HL-60 (cell line): Measurements from ENCODE around the gene JAKMIP1.

ENCODE experiments used
- DNase-seq, 2 experiments: peaks; one replicate each; pipeline ENCODE4 v3.0.0-alpha.2; 2010 to 2020; ENCODE audit warnings: low read depth in 1 of 2, low spot score in 1 of 2
- H3K27ac ChIP-seq: fragments of 250-450 bp; sonication (Bioruptor Pico); replicated peaks from 2 replicates; pipeline ENCODE4 v1.5.1; 2020; ENCODE audit warnings: mild to moderate bottlenecking, moderate library complexity
- H3K27me3 ChIP-seq: fragments of 250-450 bp; sonication (Bioruptor Pico); 2 replicates; pipeline ENCODE4 v1.5.1; 2021; ENCODE audit warnings: mild to moderate bottlenecking, moderate library complexity; ENCODE audit not compliant: insufficient read depth, poor library complexity, severe bottlenecking
- H3K4me3 ChIP-seq: replicated peaks from 2 replicates; pipeline ENCODE4 v1.5.1; 2011; ENCODE audit warnings: mild to moderate bottlenecking, control low read depth, low read length; ENCODE audit not compliant: insufficient read depth
- CTCF ChIP-seq: IDR thresholded peaks from one replicate; pipeline ENCODE4 v1.5.1; 2011; ENCODE audit warnings: low read length, control low read depth, inconsistent platforms; ENCODE audit not compliant: insufficient read depth
- GABPA ChIP-seq: IDR thresholded peaks from 2 replicates; pipeline ENCODE4 v1.6.1; 2012; ENCODE audit warnings: low read depth
- POLR2AphosphoS5 ChIP-seq: IDR thresholded peaks from 2 replicates; pipeline ENCODE4 v1.6.1; 2012; ENCODE audit warnings: low read depth
- REST ChIP-seq: IDR thresholded peaks from 2 replicates; pipeline ENCODE4 v1.6.1; 2012; ENCODE audit warnings: low read depth; ENCODE audit not compliant: insufficient replicate concordance
- SPI1 ChIP-seq: IDR thresholded peaks from 2 replicates; pipeline ENCODE4 v1.6.1; 2012; ENCODE audit warnings: low read depth, mild to moderate bottlenecking, borderline replicate concordance

Gene JAKMIP1

GRCh38 chr4:6233929-6234328 is 33.6 kb upstream of the JAKMIP1 start:
- H3K27me3 ChIP-seq = no peaks in the 10 kb centered on the region
- no peak for DNase-seq
- TF ChIP-seq REST (no peak), SPI1 (no peak), CTCF (no peak), GABPA (no peak), POLR2AphosphoS5 (no peak)
- no peak overlapping the region for H3K27ac ChIP-seq
- no peak overlapping the region for H3K4me3 ChIP-seq

- no peaks in the 10 kb centered on the region for H3K27me3 ChIP-seq
- no peak overlapping the region for H3K4me3 ChIP-seq
- no peak for TF ChIP-seq POLR2AphosphoS5
- no peak for TF ChIP-seq CTCF
- no peak for TF ChIP-seq REST
- TF ChIP-seq SPI1 = no peak
- no peak for TF ChIP-seq GABPA
- DNase-seq = no peak
- H3K27ac ChIP-seq = no peak overlapping the region
Measured at GRCh38 chr4:6232836-6233785, 32.8 kb upstream of the JAKMIP1 start.

GRCh38 chr4:6231663-6232165 is 31.4 kb upstream of the JAKMIP1 start:
- H3K4me3 ChIP-seq = no peak overlapping the region
- H3K27ac ChIP-seq = no peak overlapping the region
- DNase-seq = no peak
- no peaks in the 10 kb centered on the region for H3K27me3 ChIP-seq
- TF ChIP-seq CTCF = no peak
